SK-N-SH (cell line): Measurements from ENCODE around the gene PROSER2.

Source experiments
- EP300 ChIP-seq, 2 experiments: IDR thresholded peaks; 2 replicates each; pipeline versions ENCODE4 v1.4.0 to v1.6.1; 2012; ENCODE audit warnings: borderline replicate concordance in 1 of 2, low read depth in 1 of 2, low read length in 1 of 2
- EZH2phosphoT487 ChIP-seq: fragments of 200-600 bp; sonication (generic); IDR thresholded peaks from 2 replicates; pipeline ENCODE4 v1.6.1; 2017; ENCODE audit warnings: low read depth, mixed run types, mild to moderate bottlenecking, antibody characterized with exemption, moderate library complexity, borderline replicate concordance
- FOSL2 ChIP-seq: IDR thresholded peaks from 2 replicates; pipeline ENCODE4 v1.4.0; 2012; ENCODE audit warnings: low read depth, mild to moderate bottlenecking, moderate library complexity, borderline replicate concordance
- IRF3 ChIP-seq: fragments of 150-350 bp; IDR thresholded peaks from 2 replicates; pipeline ENCODE4 v1.6.1; 2016; ENCODE audit warnings: mild to moderate bottlenecking, low read depth, low read length
- MXI1 ChIP-seq: IDR thresholded peaks from 2 replicates; pipeline ENCODE4 v1.6.1; 2012; ENCODE audit warnings: mild to moderate bottlenecking, low read depth, low read length, improper control_type of control experiment
- NFIC ChIP-seq: IDR thresholded peaks from 2 replicates; pipeline ENCODE4 v1.4.0; 2012; ENCODE audit warnings: borderline replicate concordance
- POLR2AphosphoS5 ChIP-seq: IDR thresholded peaks from 2 replicates; pipeline ENCODE4 v1.6.1; 2012; ENCODE audit warnings: low read depth, low read length
- SIN3A ChIP-seq: IDR thresholded peaks from 2 replicates; pipeline ENCODE4 v1.6.1; 2012; ENCODE audit warnings: low read depth, mild to moderate bottlenecking, low read length, moderate library complexity, borderline replicate concordance
- TAF1 ChIP-seq: IDR thresholded peaks from 2 replicates; pipeline ENCODE4 v1.6.1; 2012; ENCODE audit warnings: low read depth, mild to moderate bottlenecking, low read length, moderate library complexity, borderline replicate concordance
- TF ChIP-seq, protein P1 (sequence below): fragments of 200-600 bp; sonication (generic); IDR thresholded peaks from 2 replicates; pipeline ENCODE4 v1.6.1; 2017; ENCODE audit warnings: antibody characterized with exemption, mild to moderate bottlenecking, moderate library complexity
- TF ChIP-seq, protein P2 (sequence below): IDR thresholded peaks from 2 replicates; pipeline ENCODE4 v1.6.1; 2012; ENCODE audit warnings: mild to moderate bottlenecking, low read depth, low read length, moderate library complexity
- TF ChIP-seq, protein P3 (sequence below): IDR thresholded peaks from 2 replicates; pipeline ENCODE4 v1.4.0; 2012; ENCODE audit warnings: low read depth

DNA sequence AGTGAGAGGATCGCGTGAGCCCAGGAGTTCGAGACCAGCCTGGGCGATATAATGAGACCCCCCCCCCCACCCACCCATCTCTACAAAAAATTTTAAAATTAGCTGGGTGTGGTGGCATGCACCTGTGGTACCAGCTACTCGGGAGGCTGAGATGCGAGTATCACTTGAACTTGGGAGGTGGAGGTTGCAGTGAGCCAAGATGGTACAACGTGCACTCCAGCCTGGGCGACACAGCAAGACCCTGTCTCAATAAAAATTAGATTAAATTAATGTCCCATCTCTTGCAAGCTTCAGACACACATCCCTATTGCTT lies 391 bp upstream of the PROSER2 start:
- TF ChIP-seq, protein P1, sequence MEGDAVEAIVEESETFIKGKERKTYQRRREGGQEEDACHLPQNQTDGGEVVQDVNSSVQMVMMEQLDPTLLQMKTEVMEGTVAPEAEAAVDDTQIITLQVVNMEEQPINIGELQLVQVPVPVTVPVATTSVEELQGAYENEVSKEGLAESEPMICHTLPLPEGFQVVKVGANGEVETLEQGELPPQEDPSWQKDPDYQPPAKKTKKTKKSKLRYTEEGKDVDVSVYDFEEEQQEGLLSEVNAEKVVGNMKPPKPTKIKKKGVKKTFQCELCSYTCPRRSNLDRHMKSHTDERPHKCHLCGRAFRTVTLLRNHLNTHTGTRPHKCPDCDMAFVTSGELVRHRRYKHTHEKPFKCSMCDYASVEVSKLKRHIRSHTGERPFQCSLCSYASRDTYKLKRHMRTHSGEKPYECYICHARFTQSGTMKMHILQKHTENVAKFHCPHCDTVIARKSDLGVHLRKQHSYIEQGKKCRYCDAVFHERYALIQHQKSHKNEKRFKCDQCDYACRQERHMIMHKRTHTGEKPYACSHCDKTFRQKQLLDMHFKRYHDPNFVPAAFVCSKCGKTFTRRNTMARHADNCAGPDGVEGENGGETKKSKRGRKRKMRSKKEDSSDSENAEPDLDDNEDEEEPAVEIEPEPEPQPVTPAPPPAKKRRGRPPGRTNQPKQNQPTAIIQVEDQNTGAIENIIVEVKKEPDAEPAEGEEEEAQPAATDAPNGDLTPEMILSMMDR, result no peak
- TF ChIP-seq NFIC, result no peak
- no peak for TF ChIP-seq TAF1
- TF ChIP-seq, protein P2, sequence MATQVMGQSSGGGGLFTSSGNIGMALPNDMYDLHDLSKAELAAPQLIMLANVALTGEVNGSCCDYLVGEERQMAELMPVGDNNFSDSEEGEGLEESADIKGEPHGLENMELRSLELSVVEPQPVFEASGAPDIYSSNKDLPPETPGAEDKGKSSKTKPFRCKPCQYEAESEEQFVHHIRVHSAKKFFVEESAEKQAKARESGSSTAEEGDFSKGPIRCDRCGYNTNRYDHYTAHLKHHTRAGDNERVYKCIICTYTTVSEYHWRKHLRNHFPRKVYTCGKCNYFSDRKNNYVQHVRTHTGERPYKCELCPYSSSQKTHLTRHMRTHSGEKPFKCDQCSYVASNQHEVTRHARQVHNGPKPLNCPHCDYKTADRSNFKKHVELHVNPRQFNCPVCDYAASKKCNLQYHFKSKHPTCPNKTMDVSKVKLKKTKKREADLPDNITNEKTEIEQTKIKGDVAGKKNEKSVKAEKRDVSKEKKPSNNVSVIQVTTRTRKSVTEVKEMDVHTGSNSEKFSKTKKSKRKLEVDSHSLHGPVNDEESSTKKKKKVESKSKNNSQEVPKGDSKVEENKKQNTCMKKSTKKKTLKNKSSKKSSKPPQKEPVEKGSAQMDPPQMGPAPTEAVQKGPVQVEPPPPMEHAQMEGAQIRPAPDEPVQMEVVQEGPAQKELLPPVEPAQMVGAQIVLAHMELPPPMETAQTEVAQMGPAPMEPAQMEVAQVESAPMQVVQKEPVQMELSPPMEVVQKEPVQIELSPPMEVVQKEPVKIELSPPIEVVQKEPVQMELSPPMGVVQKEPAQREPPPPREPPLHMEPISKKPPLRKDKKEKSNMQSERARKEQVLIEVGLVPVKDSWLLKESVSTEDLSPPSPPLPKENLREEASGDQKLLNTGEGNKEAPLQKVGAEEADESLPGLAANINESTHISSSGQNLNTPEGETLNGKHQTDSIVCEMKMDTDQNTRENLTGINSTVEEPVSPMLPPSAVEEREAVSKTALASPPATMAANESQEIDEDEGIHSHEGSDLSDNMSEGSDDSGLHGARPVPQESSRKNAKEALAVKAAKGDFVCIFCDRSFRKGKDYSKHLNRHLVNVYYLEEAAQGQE, result no peak
- TF ChIP-seq EP300 (IDR thresholded peaks at IDR 0.05; ENCODE audit: borderline replicate concordance in 1 of 2, low read depth in 1 of 2, low read length in 1 of 2), result no peak
- no peak for TF ChIP-seq SIN3A
- no peak for TF ChIP-seq IRF3
- no peak for TF ChIP-seq FOSL2
- TF ChIP-seq EZH2phosphoT487, result no peak
- no peak for TF ChIP-seq MXI1
- TF ChIP-seq POLR2AphosphoS5, result no peak
- TF ChIP-seq, protein P3, sequence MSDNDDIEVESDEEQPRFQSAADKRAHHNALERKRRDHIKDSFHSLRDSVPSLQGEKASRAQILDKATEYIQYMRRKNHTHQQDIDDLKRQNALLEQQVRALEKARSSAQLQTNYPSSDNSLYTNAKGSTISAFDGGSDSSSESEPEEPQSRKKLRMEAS, result no peak
